Neutrophil (primary cell): ENCODE measurements around the gene PRKCE.

Source experiments
- H3K27ac ChIP-seq: fragments of 200-600 bp; sonication (generic); 2 replicates; pipeline ENCODE4 v1.5.1; 2016; ENCODE audit warnings: mild to moderate bottlenecking, moderate library complexity
- H3K27me3 ChIP-seq: fragments of 200-600 bp; sonication (generic); 2 replicates; pipeline ENCODE4 v1.6.0; 2016; ENCODE audit warnings: mild to moderate bottlenecking
- H3K36me3 ChIP-seq: fragments of 200-600 bp; sonication (generic); 2 replicates; pipeline ENCODE4 v1.5.1; 2017
- H3K4me1 ChIP-seq, 2 experiments: fragments of 200-600 bp in 1 of 2; sonication (generic) in 1 of 2; 1 replicate in 1 of 2; 2 replicates in 1 of 2; pipeline versions ENCODE4 v1.5.1 to v1.6.1; 2013 to 2016; ENCODE audit warnings: low read depth in 1 of 2, low read length in 1 of 2, mild to moderate bottlenecking in 1 of 2, moderate library complexity in 1 of 2; ENCODE audit not compliant: control insufficient read depth in 1 of 2, insufficient read depth in 1 of 2
- H3K4me3 ChIP-seq, 2 experiments: fragments of 200-600 bp in 1 of 2; sonication (generic) in 1 of 2; 1 replicate in 1 of 2; 2 replicates in 1 of 2; pipeline ENCODE4 v1.5.1; 2013 to 2016; ENCODE audit warnings: low read depth in 1 of 2, low read length in 1 of 2, mild to moderate bottlenecking in 1 of 2, moderate library complexity in 1 of 2
- H3K9me3 ChIP-seq: fragments of 200-600 bp; sonication (generic); 2 replicates; pipeline ENCODE4 v1.5.1; 2016
- TF ChIP-seq, protein P1 (sequence below): fragments of 200-600 bp; sonication (generic); IDR thresholded peaks from 2 replicates; pipeline ENCODE4 v1.5.1; 2016; ENCODE audit warnings: antibody characterized with exemption

Gene PRKCE

DNA sequence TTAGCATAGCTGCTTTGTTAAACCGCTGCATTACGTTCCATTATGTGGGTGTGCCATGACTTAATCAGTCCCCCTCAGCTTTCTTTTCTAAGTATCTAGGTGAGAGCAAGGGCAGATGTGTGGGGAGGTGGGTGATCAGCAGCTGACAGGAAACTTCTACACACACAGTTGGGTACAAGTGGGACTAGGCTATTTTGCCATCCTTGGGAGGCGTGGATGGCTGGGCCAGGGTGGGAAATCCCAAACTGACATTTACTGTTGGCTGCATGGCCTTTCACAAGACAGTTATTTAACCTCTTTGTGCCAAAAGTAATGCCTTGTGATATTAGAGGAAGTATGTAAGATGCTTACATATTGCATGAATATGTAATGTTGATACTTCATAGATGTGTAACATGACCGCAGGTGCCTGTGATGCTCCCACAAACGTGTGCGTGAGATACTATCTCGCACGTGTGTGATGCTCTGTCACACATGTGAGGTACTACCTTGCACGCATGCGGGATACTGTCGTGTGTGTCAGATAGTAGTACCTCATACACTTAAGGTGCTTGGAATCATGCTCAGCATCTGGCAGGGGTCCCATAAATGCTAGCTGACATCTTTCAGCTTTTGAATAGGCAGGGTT, 314.5 kb downstream of the PRKCE start:
- H3K4me1 ChIP-seq = no peaks in the 10 kb centered on the region
- H3K27ac ChIP-seq = no peak overlapping the region
- H3K27me3 ChIP-seq = no peaks in the 10 kb centered on the region
- H3K4me3 ChIP-seq = no peak overlapping the region
- no peaks in the 10 kb centered on the region for H3K36me3 ChIP-seq
- no peaks in the 10 kb centered on the region for H3K9me3 ChIP-seq
- TF ChIP-seq, protein P1, sequence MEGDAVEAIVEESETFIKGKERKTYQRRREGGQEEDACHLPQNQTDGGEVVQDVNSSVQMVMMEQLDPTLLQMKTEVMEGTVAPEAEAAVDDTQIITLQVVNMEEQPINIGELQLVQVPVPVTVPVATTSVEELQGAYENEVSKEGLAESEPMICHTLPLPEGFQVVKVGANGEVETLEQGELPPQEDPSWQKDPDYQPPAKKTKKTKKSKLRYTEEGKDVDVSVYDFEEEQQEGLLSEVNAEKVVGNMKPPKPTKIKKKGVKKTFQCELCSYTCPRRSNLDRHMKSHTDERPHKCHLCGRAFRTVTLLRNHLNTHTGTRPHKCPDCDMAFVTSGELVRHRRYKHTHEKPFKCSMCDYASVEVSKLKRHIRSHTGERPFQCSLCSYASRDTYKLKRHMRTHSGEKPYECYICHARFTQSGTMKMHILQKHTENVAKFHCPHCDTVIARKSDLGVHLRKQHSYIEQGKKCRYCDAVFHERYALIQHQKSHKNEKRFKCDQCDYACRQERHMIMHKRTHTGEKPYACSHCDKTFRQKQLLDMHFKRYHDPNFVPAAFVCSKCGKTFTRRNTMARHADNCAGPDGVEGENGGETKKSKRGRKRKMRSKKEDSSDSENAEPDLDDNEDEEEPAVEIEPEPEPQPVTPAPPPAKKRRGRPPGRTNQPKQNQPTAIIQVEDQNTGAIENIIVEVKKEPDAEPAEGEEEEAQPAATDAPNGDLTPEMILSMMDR = no peak

DNA sequence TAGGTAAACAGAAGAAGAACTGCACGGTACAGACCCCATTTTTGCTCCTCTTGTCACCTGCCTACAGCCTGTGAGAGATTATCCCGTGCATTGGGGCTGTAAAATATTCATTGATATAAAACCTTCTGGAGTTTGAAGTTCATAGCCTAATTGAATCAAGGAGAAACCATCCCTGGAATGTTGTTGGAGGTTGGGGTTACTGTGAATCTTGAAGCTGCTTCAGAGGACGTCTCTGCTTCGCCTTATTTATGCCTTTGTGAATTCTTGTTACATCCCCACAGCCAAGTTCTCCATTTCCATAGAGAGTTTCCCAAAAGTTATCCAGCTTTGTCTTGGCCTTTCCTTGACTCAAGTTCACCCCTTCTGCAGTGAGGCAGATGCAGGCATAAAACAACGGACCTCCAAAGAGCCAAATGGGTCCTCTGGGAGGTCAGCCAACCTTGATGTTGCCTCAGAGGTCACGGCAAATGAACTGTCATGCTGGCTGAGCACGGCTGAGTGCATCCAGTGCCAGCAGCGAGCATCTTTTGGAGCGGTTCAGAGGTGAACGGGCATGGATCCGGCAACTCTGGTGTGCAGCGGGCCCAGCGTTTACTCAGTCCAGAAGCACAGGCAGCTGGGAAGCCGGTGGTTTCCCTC, 317.6 kb downstream of the PRKCE start:
- H3K27ac ChIP-seq = no peak overlapping the region
- no peak overlapping the region for H3K4me3 ChIP-seq
- H3K4me1 ChIP-seq = no peaks in the 10 kb centered on the region
- no peaks in the 10 kb centered on the region for H3K36me3 ChIP-seq
- TF ChIP-seq, protein P1 = no peak
- H3K9me3 ChIP-seq = no peaks in the 10 kb centered on the region
- H3K27me3 ChIP-seq = no peaks in the 10 kb centered on the region

DNA sequence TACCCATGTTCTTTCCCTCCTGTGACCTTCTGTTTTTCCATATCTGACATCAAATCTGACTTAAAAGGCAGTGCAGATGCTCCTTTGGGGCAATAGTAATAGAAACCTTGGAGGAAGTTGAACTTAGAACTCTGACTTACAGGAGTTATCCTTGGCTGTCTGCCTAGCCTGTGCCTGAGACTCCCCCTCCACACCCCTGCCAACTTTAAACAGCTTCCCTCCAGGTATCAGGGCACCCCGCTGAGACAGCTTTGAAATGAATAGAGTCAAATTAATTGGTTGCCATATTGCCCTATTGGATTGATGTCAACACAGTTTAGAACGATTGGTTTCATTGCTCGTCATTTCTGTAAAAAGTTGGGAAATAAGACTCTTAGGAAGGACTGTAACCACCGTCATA, 322.0 kb downstream of the PRKCE start:
- Histone ChIP-seq H3K9me3 (no peaks in the 10 kb centered on the region), H3K27me3 (no peaks in the 10 kb centered on the region), H3K4me3 (no peak overlapping the region), H3K36me3 (no peaks in the 10 kb centered on the region), H3K27ac (no peak overlapping the region), H3K4me1 (no peaks in the 10 kb centered on the region)
- TF ChIP-seq, protein P1 = no peak

- TF ChIP-seq, protein P1 = no peak
- no peaks in the 10 kb centered on the region for H3K27me3 ChIP-seq
- H3K4me3 ChIP-seq = no peak overlapping the region
- no peaks in the 10 kb centered on the region for H3K36me3 ChIP-seq
- no peaks in the 10 kb centered on the region for H3K9me3 ChIP-seq
- no peaks in the 10 kb centered on the region for H3K4me1 ChIP-seq
- no peak overlapping the region for H3K27ac ChIP-seq
These were observed 322.6 kb downstream of the PRKCE start for GRCh38 chr2:45974056-45974455.

- no peaks in the 10 kb centered on the region for H3K4me1 ChIP-seq
- TF ChIP-seq, protein P1 = no peak
- H3K36me3 ChIP-seq = no peaks in the 10 kb centered on the region
- H3K4me3 ChIP-seq = no peak overlapping the region
- no peak overlapping the region for H3K27ac ChIP-seq
- H3K9me3 ChIP-seq = no peaks in the 10 kb centered on the region
- no peaks in the 10 kb centered on the region for H3K27me3 ChIP-seq
These were observed 323.4 kb downstream of the PRKCE start for GRCh38 chr2:45974762-45975408.
